T-helper 2 cell (primary cell): Measurements from ENCODE around the gene RBM33.
"Not testable (repeated sequence)": the region's sequence is repeated elsewhere in the genome, so short reads cannot be mapped to it uniquely, and the experiment has no call there.

Source experiments
- DNase-seq, 5 experiments: peaks; one replicate each; pipeline versions ENCODE4 v3.0.0 to v3.0.0-alpha.2; 2012 to 2022

RBM33 gene

DNA sequence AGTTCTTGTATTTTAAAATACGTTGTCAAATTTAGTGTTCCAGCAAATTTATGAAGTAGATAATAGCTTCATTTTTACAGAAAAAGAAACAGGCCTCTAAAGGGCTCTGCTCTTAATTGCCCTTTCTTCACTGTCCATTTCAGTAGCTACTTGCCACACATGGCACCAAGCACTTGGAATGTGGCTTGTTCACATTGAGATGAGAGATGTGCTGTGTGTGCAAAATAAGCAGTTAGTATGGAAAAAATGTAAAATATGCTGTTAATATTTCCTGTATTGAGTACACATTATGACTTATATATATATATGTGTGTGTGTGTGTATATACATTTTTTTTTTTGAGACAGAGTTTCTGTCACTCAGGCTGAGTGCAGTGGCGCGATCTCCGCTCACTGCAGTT, 19.5 kb downstream of the RBM33 start:
- DNase-seq: no peak

- no peak for DNase-seq
These were observed 20.9 kb downstream of the RBM33 start for GRCh38 chr7:155665079-155665956.

DNA sequence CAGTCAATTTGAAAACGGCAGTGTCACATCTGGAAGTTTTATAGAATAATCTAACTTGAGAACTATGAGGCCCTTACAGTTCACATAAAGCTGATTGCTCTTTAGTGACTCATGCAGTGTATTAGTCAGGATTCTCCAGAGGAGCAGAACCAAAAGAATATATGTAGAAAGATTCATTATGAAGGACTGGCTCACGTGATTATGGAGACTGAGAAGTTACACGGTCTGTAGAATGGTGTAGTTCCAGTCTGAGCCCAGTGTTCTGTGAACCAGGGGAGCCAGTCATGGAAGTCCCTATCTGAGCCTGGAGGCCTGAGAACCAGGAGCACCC, 21.5 kb downstream of the RBM33 start:
- no peak for DNase-seq

GRCh38 chr7:155667241-155667829, 22.9 kb downstream of the RBM33 start:
- DNase-seq: no peak

DNA sequence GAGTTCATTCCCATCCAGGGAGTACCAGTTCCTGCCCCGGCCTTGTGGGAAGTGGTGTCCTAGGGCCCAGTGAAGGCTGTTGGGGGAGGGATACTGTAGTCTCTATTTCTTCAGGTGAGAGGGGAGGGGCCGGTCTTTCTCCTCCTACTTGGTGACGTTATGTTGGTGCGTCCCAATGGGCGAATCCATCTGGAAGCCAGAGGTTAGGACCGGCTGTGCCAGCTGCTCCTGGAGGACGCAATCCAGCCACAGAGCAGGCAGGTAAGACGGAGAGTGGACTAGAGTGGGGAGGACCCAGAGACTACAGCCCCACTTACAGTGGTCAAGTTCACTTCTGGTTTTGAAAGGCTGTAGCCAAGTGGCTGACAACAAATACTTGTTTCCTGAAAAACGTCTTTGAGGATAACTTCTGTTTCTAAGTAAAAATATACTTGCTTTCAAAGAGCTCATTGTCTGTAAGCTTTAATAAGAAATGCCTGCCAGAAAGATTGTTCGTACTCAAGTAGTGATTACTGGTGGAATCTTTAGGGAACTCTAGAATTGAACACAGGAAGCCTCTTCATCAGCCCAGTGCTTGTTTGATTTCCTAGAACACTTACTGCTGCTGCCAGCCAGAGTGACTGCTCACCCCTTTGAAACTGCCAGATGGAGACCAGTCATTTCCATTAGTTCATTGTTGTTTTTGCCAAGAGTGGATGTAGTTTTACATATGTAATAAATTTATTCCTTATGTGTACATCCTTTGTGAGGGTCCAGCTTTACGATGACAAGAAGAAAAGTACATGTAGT, 25.4 kb downstream of the RBM33 start:
- no peak for DNase-seq

DNA sequence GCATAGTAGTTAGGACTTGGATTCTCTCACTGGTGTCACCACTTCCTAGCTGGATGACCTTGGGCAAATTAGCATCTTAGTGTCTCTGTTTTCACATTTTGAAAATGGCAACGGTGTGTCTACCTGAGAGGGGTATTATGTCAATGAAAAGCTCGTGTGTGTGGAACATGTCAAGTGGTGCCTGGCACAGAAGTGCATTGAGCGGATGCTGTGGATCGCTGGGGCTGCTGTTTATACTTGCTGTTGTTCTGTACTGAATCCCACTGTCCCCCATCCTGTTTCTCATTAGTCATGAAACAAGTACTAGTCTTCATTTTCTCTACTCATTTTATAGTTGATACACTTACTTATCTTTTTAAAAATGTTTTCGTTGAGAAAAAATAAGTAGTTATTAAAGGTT, 26.1 kb downstream of the RBM33 start:
- no peak for DNase-seq

- DNase-seq: no peak
These were observed 30.1 kb downstream of the RBM33 start for GRCh38 chr7:155674556-155674955.

DNA sequence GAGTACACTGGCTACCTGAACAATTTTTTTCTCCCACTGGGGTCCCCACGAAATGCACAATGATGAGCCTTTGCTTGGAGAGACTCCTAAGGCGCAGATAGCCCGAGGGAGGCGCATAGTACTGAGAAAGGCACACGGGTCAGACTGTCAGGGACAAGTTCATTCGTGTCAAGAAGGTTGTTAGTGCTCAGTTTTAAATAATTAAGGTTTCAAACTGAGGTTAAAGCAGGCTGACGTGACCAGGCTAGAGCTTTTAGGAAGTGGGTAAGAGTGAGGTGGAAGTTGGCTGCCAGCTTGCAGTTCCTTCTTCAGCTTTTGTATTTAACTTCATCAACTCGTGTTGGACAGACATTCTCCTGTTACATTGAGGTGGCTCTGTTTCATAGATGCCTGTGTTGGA, 31.6 kb downstream of the RBM33 start:
- DNase-seq: no peak

DNA sequence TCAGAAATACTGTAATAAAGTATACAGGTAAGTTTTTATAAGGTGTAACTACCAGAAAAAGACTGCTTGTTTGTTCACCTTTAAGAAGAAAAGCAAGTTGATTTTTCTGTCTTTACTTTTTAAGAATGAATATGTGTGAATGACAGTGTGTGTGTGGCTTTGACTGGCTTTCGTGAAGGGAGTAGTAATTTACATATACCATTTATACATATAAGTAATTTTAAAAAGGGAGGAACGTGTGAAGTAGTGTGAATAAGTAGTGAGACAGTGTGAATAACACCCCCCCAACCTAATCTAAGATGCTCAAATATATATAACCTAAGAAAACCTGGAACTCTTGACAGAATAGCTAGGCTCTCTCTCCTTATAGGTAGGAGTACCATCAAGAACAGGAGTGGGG, 33.2 kb downstream of the RBM33 start:
- DNase-seq: no peak

DNA sequence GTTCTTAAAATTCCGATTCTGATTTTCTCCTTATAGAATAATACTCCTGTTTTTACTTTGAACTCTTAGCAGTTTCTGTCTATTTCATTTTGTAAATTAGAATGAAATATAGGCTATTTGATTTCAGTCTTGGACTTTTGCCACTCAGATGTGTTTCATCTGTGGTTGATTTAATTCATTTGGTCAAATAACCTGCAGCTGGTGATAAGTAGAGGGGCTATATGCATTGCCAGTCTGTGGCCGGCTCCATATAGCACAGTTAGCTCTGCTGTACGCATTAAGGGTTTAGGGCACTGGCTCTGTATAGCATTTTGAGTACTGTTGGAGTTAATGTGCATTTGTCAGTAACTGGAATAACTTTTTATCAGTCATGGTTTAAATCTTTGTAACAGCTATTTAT, 35.7 kb downstream of the RBM33 start:
- DNase-seq: no peak

- no peak for DNase-seq
These were observed 36.4 kb downstream of the RBM33 start for GRCh38 chr7:155680864-155681263.

DNA sequence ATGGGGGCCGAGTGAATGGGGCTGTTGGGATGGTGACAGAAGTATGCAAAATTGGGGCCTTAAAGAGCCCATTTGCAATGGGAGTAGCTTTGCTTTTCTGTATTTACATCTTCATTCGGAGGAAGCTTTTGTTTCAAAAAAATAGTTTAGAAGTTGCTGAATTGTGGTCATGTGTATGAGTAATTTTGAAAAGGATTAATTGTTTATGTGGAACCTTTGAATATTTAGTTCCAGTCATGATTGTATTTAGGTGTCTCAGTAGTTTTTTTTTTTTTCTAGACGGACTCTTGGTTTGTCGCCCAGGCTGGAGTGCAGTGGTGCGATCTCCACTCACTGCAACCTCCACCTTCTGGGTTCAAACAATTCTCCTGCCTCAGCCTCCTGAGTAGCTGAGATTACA, 37.2 kb downstream of the RBM33 start:
- DNase-seq: peak in 1 of 5 experiments; percentile 15

- DNase-seq: no peak
These were observed 38.0 kb downstream of the RBM33 start for GRCh38 chr7:155682484-155682883.

DNA sequence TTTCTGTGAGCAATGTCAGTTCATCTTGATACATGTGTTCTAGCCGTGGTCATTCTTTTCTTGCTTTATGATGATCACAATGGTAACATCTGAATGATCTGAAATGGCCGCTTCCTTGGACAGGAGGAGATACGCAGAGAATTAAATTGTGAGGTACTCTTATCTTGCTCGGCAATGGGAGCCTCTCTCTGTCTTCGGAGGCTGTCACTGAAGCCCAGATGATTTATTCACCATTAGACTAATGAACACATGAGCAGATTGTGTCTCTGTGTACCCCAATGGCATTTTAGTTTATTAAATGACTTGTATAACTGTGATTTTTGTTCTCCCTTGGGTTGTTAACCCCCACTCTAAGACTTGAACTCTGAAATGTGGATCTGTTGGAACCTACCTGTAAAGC, 38.6 kb downstream of the RBM33 start:
- DNase-seq: no peak

DNA sequence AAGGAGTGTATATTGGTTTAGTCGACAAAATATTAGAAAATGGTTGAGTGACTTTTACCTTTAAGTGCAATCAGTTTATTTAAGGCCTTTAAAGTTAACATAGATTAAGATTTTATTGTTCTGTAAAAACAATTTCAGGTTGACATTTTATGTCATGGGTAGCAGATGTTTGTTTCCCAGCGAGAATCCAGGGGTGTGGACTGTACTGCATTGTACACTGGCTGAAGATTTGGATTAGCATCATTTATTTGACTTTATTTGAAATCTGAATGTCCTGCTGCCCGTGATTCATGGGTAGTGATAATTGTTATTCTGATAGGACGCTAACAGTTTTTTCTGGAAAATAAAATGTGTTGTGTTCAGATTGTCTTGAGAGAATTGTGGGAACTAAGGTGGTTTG, 39.3 kb downstream of the RBM33 start:
- DNase-seq: no peak

GRCh38 chr7:155684543-155684942, 40.1 kb downstream of the RBM33 start:
- DNase-seq: no peak

GRCh38 chr7:155685070-155685790, 40.8 kb downstream of the RBM33 start:
- peak in 1 of 5 experiments; percentile 49 for DNase-seq

GRCh38 chr7:155685791-155686160, 41.3 kb downstream of the RBM33 start:
- DNase-seq: no peak

GRCh38 chr7:155686620-155687324, 42.3 kb downstream of the RBM33 start:
- DNase-seq: not testable (repeated sequence)

- not testable (repeated sequence) for DNase-seq
These were observed 43.8 kb downstream of the RBM33 start for GRCh38 chr7:155688237-155688636.

- DNase-seq: not testable (repeated sequence)
These were observed 46.2 kb downstream of the RBM33 start for GRCh38 chr7:155690655-155691054.

DNA sequence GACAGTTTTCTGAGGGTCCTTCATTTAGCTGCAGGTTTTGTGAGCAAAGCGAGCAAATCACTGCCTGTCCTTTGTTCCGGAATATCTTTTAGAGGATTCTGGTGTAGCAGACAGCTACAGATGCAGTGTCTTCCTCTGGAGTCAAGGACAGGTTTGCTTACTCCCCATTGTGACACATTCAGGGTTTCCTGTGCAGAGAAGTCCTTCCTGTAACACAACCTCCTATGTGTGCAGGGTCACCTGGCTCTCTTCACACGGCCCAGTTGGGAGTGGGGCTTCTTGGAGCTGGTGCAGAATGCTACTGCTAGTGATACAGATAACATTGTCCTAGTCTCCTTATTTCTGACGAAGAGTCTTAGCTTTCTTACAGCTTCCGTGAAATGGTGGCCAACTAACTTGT, 47.9 kb downstream of the RBM33 start:
- peak in 1 of 5 experiments; percentile 13 for DNase-seq
